ENCODE results near the gene CEBPA.

CEBPA gene

DNA sequence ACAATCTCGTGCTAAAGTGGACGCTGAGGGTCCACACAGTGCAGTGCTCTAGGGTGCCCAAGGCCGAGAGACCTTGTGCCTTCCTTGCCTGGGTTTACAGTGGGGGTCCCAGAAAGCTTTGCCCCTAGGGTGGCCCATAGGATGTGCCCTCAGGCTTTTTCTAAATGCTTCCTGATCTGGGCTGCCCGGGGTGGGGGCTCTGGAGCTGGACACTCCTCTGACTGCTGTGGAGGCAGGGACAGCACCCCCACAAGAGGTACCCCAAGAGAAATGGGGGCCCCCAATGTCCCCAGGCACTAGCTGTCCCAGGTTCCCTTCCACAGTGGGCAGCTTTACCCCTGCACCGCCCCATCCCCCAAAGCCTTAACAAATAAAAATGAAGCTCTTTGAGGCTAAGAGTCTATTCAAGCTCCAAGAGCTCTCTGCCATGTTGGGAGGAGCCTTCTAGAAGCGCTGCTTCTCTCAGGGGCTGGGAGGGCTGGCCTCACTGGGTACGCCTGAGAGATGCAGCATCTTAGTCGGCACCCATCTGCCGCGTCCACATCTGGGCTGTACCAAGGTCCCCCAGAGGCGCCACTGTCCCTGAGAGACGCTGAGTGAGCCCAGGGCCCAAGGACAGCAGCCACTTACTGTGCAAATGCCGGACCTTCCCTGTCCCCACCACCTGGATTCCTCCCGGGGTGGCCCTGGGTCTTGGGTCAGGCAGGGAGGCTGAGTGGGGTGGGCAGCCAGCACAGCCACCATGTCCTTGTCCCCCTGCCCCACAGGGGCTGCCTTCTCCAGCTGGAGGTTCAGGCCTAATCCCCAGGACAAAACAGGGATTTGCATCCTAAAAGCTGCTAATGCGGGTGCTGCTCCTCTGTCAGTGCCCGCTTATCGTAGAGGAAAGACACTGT is 27.4 kb downstream of the CEBPA start:
- in situ Hi-C loops (cut with MboI; ENCODE audit: low sequenced_read_pairs): no loop called here

DNA sequence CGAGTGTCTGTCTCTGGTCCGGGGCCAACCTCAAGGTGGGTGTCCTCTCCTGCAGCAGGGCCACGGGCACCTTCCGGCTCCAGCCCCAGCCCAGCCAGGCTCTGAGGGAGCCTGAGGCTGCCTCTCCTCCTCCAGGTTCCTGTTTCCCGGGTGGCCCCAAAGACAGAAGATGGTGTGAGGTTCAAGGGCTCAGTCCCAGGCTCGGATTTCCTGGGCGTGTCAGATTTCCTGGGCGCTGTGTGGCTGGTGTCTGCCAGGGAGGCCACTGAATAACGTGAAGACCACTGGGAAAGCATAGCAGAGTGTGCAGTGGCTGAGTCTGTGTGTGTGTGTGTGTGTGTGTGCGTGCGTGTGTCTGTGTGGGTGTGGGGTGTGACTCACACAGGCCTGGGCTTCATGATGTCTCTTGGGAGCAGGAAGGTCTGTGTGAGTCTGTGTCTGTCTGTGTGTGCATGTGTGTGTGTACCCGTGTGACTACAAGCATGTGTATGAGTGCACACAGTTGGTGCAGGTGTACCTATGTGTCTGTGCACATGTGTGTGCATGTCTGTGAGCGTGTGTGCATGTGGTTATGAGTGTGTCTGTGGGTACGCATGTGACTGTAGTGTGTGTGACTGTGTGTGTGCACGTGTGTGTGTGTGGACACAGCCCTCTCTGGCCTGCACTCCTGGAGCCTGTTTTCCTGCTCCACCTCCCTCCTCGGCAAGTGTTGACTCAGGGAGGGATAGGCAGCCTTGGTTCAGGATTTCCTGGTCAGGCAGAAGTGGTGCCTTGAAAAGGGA is 28.3 kb downstream of the CEBPA start:
- in situ Hi-C loops (cut with MboI; ENCODE audit: low sequenced_read_pairs): no loop called here

DNA sequence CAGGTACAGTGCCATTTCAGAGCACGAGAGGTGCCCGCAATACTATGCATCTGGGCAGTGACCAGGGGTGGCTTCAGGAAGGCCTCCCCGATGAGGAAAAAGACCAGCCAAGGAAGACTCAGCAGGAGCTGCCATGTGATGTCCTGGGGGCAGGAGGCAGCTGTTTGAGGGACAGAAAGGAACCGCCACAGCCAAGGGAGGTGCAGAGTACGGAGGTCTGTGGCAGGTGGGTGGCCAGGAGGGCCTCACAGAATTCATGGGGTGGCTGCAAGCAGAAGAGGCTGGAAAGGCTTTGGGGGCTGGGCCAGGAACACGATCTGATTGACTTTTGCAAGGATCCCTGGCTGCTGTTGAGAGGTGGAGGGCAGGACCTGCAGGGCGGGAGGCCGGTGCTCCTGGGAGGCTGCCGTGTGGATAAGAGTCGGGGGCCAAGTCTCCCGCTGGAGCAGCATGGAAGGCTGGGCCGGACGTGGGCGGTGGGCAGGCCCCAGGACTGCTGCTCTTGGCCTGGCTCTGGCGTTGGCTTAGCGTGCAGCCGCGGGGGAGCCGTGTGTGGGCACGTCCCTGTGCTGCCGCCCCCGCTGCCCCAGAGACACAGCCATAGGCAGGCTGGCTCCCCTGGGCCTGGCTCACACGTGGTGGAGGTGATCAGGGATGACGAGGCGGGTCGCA is 29.1 kb downstream of the CEBPA start:
- in situ Hi-C loops (cut with MboI; ENCODE audit: low sequenced_read_pairs): no loop called here

DNA sequence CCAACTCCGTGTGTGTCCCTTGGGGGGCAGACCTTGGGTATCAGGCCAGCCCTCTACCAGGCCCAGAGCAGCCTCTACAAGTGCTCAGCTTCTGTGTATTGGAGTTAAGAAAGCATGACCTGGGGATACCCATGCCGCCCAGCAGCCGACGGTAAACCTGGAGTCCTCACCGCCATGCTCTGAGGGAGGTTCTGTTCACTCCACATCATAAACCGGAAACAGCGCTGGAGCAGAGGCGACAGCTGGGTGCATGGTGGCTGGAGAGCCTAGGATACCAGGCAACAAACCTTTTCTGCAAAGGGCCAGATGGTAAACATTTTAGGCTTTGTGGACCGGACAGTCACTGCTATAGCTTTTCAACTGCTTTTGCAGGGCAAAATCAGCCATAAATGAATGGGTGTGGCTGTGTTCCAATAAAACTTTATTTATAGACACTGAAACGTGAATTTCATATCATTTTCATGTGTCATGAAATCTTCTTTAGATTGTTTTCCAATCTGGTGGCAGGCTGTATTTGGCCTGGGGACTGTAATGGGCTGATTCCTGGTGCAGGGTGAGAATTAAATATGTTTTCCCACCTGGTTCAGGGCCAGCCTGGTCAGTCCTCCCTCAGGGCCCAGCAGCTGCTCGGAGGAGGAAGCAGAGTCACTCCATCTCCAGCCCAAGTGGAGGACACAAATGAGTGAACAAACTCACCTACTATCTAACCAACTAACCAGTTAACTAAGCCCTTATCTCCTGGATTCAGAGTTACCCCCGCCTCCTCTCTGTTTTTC is 30.9 kb downstream of the CEBPA start:
- in situ Hi-C loops (cut with MboI; ENCODE audit: low sequenced_read_pairs): no loop called here

DNA sequence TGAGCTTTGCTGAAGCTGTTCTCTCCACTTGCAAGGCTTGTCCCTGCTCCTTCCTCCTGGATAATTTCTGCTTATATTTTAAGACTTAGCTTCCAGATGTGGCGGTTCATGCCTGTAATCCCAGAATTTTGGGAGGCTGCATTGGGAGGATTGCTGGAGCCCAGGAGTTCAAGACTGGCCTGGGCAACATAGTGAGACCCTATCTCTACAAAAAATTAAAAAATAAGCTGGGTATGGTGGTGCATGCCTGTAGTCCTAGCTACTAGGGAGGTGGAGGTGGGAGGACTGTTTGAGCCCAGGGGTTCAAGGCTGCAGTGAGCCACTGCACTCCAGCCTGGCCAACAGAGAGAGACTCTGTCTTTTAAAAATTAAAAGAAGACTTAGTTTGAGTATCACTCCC is 31.6 kb downstream of the CEBPA start:
- in situ Hi-C loops (cut with MboI; ENCODE audit: low sequenced_read_pairs): no loop called here

DNA sequence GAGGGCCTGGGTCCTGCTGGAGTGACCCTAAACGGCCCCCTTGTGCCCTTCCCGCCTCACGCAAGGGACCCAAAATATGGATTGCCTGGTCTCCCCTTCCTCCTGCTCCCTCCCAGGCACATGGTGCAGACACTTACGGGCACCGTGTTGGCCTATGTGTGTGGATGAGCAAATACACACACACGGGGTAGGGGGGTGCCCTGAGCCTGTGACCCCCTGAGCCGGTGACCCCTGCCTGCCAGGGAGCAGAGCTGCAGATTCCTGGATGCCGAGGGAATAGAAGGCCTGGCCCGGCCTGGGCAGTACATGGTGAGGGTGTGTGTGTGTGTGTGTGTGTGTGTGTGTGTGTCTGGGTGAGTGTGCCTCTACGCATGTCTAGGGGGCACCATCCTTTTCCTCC is 33.3 kb downstream of the CEBPA start:
- in situ Hi-C loops (cut with MboI; ENCODE audit: low sequenced_read_pairs): no loop called here

DNA sequence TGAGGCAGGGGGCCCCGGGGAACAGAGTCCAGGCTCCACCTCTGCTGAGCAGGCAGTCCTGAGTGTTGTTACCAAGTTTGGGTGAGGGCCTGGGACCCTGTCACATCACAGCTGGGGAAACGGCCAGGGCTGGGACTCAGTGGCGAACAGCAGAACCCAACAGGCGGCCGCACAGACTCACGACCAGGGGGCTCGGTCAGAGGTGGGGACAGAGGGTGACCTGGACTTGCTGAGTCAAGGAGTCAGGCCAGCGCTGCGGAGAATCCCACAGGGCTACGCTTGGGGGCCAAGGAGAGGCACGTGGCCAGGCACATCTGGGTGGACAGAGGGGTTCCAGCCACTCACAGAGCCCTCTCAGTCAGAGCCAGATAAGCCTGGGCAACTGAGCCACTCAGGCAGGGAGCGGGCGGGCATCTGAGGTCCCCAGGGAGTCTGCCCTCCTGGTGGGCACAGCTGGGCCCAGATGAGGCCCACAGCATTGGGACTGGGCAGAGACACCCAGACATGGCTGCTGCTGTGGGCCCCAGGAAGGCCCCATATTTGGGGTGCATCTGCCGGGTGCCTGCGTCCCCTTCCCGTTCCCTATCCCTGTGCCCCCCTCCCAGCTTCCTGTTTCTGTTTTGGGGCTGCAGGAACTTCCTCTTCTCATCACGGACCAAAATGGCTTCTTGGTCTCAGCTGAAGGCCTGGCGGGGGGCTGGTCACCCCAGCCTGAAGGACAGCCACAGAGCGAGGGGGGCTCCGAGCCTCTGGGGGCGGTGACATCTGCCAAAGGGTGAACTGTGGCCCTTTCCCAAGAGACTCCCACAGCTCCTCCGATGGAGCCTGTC is 34.0 kb downstream of the CEBPA start:
- in situ Hi-C loops (cut with MboI; ENCODE audit: low sequenced_read_pairs): no loop called here

DNA sequence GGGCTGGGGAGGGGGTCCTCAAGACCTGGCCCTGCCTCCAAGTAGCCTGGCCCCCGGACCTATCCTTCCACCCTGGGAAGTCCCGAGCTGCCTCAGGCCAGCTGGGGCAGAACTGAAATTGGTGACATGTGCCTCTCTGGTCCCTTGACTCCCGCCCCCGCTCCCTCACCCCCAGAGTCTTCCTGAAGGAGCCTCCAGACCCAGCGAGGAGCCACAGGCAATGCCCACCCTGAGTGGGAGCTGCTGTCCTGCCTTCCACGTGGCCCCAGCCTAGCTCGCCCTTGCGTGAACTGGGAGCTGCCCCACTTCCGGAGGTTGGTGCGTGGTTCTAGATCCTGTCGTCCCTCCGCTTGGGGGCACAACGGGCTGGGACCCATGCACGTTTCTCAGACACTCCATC is 34.6 kb downstream of the CEBPA start:
- in situ Hi-C loops (cut with MboI; ENCODE audit: low sequenced_read_pairs): no loop called here

DNA sequence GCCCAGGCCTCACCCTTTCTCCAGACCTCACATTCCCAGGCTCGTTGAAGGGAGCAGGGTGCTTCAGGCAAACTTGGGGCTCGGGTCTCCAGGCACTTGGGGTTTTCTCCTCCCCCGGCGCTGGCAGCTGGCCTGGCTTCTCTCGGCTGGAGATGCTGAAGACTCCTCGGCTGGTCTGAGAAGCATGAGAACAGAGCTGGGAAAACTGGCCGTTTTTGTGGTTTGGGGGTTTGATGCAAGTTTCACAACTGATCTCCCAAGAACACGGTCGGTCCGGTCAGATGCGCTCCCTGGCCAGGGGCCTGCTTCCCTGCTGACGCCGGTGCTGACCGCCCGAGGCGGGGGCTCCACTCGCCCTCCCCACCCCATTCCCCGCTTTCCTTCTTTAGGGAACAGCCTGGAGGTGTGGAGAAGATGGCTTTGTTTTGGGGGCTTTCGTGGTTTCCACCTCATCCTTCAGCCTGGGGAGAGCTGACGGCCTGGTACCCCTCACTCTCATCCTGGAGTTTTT is 35.3 kb downstream of the CEBPA start:
- in situ Hi-C loops (cut with MboI; ENCODE audit: low sequenced_read_pairs): no loop called here

DNA sequence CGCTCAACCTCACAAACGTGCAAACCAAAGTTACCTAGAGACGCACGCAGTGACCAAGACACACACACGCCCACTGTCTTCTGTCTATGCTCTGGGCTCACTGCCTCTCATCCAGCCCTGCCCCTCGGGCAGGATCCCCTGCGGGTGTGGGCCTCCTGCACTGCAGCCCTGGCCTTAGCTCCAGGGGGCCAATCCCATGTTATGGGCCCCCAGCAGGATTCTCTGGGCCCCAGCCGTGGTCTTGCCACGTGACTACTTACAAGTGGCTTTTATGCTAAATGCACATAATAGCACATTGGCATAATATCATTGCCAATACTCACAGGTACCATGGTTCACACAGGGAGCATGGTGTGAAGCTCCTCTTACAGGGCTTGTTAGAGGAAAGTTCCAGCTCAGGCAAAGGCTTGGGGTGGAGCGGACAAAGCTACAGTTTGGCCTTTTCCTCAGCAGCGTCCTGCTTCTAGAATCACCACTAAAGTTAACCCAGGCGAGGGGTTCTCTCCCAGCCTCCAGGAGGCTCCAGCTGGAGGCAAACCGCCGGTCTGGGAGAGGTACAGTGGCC is 37.4 kb downstream of the CEBPA start:
- in situ Hi-C loops (cut with MboI; ENCODE audit: low sequenced_read_pairs): no loop called here

DNA sequence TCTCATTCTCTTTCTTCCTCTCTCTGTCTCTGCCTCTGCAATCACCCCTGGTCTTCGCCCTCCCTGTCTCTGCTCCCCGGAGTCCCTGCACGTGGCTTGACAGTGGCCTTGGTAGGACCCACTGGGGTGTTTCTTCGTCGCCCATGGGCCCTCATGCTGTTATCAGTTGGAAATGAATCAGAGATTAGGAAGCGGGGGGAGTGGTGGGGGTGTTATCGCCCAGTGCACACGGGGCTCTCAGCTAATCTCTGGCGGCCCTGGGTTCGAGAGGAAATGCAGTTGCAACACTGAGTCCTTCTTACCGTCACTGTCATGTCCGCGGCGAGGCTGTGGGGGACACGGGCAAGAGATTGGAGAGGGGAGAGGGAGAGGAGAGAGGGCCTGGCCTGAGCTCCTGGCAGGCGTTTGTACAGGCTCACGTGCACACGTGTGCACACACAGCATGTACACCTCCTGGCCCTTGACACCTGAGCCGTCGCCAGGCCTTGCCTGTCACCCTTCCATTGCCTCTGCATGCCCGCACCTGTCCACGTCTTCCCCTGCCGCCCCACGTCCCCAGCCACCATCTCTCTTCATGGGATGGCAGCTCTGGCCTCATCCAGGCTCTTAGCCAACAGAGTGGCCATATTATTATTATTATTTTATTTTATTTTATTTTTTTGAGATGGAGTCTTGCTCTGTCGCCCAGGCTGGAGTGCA is 38.9 kb downstream of the CEBPA start:
- in situ Hi-C loops (cut with MboI; ENCODE audit: low sequenced_read_pairs): no loop called here

DNA sequence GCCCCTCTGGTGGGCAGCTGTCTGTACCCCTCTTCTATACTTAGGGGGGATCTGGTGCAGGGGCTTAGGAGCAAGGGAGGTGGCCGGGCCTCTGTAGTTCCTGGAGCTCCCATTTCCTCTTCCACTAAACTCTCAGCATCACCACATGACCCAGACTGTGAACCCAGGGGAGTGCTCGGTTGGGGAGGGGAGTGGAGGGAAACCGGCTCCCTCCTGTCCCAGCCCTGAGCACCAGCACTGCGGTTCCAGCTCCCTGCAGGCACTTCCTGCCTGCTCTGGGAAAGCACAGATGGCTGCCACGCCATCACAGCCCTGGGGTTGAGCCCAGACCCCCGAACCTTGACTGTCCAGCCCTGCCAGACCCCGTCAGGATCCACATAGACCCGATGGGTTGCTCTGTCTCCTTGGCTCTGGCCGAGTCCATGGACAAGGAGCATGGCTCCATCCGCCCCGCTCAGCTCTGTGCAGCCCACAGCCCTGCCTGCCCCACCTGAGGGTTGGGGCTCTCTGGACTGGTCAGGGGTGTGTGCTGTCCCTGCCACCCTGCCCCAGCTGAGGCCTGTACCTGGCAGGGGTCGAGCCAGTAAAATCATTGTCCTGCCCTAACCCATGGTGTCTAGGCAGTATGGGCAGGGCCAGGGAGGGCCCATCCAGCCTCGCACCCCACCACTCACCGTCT is 40.7 kb downstream of the CEBPA start:
- in situ Hi-C loops (cut with MboI; ENCODE audit: low sequenced_read_pairs): no loop called here

DNA sequence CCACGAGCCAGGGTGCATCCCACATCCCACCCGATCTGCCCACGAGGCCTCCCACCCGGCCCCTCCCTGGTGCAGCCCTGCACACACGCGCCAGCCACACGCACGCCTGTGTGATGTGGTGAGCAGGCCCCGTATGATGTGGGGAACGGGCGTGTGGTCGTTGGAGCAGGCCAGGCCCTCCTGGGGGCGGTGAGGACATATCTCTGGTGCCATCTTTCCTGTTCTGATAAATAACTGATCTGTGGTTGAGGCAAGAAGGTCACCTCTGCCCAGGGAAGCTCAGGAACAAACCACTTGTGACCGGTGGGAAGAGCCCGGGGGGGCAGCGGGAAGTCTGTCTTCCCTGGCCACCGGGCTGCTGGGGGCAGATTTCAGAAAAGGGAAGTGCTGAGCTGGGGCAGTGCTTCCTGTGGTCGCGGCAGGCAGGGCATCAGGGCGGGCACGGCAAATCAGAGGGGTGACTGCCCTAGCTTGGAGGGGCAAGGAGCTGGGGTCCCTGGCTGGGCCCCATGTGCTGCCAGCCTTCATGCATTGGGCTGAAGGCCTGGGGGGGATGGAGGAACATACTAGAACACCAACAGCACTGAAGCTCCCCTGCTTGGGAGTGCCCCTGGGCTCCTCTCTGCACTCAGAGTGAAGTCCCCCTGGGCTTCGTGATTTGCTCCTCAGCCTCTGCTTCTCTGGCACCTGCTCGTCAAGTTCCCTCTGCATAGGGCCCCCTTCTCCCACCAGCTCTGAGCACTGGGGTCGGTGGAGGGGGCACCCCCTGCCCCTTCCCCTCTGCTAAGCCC is 41.5 kb downstream of the CEBPA start:
- in situ Hi-C loops (cut with MboI; ENCODE audit: low sequenced_read_pairs): no loop called here

DNA sequence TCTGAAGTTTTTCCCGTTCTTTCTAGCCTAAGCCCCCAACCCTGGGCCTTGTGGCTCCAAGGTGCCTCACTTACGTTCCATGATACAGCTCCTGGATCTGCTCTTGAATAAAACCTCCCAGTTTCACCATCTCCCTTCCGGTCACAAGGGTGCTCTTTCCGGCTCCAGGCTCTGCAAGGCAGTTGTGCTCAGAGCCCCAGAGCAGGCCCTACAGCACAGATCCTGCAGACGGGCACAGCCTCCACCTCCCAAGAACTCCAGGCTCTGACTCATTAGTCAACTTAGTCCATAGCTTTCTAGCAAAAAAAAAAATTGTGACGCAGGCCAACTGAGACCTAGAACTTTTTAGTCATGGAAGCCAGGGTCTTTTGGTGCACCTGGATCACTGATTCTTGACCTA is 42.8 kb downstream of the CEBPA start:
- in situ Hi-C loops (cut with MboI; ENCODE audit: low sequenced_read_pairs): no loop called here

DNA sequence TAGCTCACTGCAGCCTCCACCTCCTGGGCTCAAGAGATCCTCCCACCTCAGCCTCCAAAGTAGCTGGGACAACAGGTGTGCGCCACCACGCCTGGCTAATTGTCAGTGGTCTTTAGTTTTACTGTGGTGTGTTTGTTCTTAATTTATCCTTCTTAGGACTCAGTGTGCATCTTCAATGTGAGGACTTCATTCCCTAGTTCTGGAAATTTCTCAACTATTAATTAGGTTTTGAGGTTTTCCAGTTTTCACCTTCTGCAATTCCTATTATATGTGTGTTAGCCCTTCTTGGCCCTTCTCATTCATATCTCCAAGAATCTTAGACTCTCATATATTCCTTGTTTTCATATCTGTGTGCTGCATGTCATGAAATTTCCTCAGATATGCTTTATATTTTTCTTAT is 44.5 kb downstream of the CEBPA start:
- in situ Hi-C loops (cut with MboI; ENCODE audit: low sequenced_read_pairs): no loop called here

DNA sequence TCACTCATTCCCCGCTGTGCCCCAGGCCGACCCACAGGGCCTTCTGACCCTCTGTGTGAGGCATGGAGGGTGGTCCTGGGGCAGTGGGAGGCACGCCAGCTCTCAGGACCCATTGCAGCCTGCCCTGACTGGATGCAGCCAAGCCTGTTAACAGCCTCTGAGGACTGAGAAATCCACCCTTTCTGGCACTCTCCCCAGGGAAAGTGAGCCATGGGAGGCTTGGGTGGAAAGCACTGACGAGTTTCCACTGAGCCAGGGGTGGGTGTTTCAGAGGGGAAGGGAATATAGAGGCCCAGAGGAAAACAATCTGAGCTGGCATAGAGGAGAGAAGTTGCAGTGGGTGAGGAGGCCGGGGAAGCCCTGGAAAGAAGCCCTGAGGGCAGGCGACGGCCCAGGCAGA is 46.1 kb downstream of the CEBPA start:
- in situ Hi-C loops (cut with MboI; ENCODE audit: low sequenced_read_pairs): no loop called here

DNA sequence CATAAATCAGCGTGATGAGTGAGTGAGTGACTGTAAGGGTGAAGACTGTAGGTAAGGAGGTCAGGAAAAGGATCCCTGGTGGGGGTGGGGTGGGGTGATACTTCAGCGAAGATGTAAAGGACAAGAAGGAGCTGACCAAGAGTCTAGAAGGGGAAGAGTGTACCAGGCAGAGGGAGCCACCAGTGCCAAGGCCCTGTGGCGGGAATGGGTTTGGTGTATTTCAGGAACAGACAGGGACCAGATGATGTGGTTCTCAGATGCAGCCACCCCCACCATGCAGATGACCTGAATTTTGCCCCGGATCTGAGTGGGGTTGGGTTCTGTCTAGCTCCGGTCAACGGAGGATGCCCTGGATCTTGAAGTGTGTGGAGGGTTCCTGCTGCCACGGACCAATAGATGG is 46.6 kb downstream of the CEBPA start:
- in situ Hi-C loops (cut with MboI; ENCODE audit: low sequenced_read_pairs): no loop called here

Measured in HL-60/S4 treated with retinoic acid at 250 ng/mL for 4 days and 3 days (cell line).